ENCODE data around the gene PUSL1.
A peak's percentile ranks its signal among the peaks of the same experiment; 100 is the strongest.

PUSL1 gene

GRCh38 chr1:1273209-1273511, 35.2 kb upstream of the PUSL1 start:
- Histone ChIP-seq H3K9me3 (ENCODE audit: control insufficient read depth, low read length) (no peaks in the 10 kb centered on the region), H3K4me3 (ENCODE audit: low read depth, low read length) (peak overlapping the region; percentile 74), H3K27me3 (ENCODE audit: control insufficient read depth, insufficient read depth, low read length) (no peaks in the 10 kb centered on the region), H3K4me1 (peaks cover 3% of the 10 kb centered on the region), H3K36me3 (ENCODE audit: control insufficient read depth, insufficient read depth, low read length) (no peaks in the 10 kb centered on the region), H3K4me2 (ENCODE audit: low read length) (peak overlapping the region; percentile 82), H3K79me2 (peaks cover 24% of the 10 kb centered on the region), H3K9ac (no peak overlapping the region), H3K27ac (no peak overlapping the region), H2AFZ (no peak overlapping the region)
- TF ChIP-seq, protein P1, sequence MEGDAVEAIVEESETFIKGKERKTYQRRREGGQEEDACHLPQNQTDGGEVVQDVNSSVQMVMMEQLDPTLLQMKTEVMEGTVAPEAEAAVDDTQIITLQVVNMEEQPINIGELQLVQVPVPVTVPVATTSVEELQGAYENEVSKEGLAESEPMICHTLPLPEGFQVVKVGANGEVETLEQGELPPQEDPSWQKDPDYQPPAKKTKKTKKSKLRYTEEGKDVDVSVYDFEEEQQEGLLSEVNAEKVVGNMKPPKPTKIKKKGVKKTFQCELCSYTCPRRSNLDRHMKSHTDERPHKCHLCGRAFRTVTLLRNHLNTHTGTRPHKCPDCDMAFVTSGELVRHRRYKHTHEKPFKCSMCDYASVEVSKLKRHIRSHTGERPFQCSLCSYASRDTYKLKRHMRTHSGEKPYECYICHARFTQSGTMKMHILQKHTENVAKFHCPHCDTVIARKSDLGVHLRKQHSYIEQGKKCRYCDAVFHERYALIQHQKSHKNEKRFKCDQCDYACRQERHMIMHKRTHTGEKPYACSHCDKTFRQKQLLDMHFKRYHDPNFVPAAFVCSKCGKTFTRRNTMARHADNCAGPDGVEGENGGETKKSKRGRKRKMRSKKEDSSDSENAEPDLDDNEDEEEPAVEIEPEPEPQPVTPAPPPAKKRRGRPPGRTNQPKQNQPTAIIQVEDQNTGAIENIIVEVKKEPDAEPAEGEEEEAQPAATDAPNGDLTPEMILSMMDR (IDR thresholded peaks at IDR 0.05): no peak

GRCh38 chr1:1273512-1274298, 34.7 kb upstream of the PUSL1 start, which contains the start of gene UBE2J2:
TSS of gene UBE2J2 (minus strand) at chr1:1273854. CDS start at chr1:1267992, 5,862 bp downstream.
- Histone ChIP-seq H3K27ac (peak within 1 kb of the TSS; percentile 15), H2AFZ (peak within 1 kb of the TSS; percentile 87), H3K4me2 (ENCODE audit: low read length) (peak within 1 kb of the TSS; percentile 82), H3K9me3 (ENCODE audit: control insufficient read depth, low read length) (no peaks in the 10 kb centered on the region), H3K27me3 (ENCODE audit: control insufficient read depth, insufficient read depth, low read length) (no peaks in the 10 kb centered on the region), H3K4me1 (peaks cover 3% of the 10 kb centered on the region), H3K36me3 (ENCODE audit: control insufficient read depth, insufficient read depth, low read length) (no peaks in the 10 kb centered on the region), H3K4me3 (ENCODE audit: low read depth, low read length) (peak within 1 kb of the TSS; percentile 74), H3K79me2 (peaks cover 21% of the 10 kb centered on the region), H3K9ac (no peak within 1 kb of the TSS)
- TF ChIP-seq, protein P1 (IDR thresholded peaks at IDR 0.05): no peak

DNA sequence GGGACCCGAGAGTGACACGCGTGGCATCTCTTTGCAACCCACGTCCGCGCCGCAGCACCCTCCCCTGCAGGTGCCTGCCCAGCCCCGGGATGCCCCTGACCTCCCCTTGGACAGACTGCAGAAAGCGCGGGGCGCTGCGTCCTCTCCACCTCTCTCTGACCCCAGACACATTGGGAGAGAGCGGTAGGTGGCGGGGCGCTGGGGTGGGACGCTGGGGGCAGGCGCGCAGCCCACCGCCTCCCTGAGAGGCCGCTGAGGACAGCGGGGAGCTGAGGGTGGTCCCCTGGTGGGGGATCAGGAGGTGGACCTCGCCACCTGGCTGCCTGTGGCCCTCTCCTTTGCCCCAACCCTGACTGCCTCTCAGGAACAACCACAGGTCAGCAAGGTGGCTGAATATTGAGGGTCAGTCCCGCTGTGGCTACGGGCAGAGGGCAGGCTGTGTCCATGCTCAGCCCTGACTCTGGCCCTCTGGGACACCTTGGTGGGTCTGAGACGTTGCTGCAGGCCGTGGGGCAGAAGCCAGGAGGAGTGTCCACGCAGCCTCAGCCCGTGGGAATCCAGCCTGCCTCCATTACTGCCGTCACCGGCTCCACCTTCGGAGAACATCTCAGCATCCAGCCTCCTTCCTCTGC, 34.0 kb upstream of the PUSL1 start:
- peak overlapping the region; percentile 77 for H3K4me2 ChIP-seq (ENCODE audit: low read length)
- no peak overlapping the region for H3K9ac ChIP-seq
- TF ChIP-seq, protein P1 (IDR thresholded peaks at IDR 0.05): no peak
- peaks cover 3% of the 10 kb centered on the region for H3K4me1 ChIP-seq
- H3K79me2 ChIP-seq: peaks cover 21% of the 10 kb centered on the region
- no peaks in the 10 kb centered on the region for H3K27me3 ChIP-seq (ENCODE audit: control insufficient read depth, insufficient read depth, low read length)
- no peaks in the 10 kb centered on the region for H3K36me3 ChIP-seq (ENCODE audit: control insufficient read depth, insufficient read depth, low read length)
- peak overlapping the region; percentile 87 for H2AFZ ChIP-seq
- H3K27ac ChIP-seq: peak overlapping the region; percentile 15
- no peaks in the 10 kb centered on the region for H3K9me3 ChIP-seq (ENCODE audit: control insufficient read depth, low read length)
- H3K4me3 ChIP-seq (ENCODE audit: low read depth, low read length): peak overlapping the region; percentile 68

- Histone ChIP-seq H3K9me3 (ENCODE audit: control insufficient read depth, low read length) (no peaks in the 10 kb centered on the region), H3K36me3 (ENCODE audit: control insufficient read depth, insufficient read depth, low read length) (no peaks in the 10 kb centered on the region), H3K4me3 (ENCODE audit: low read depth, low read length) (peak overlapping the region; percentile 68), H3K27me3 (ENCODE audit: control insufficient read depth, insufficient read depth, low read length) (no peaks in the 10 kb centered on the region), H3K4me2 (ENCODE audit: low read length) (peak overlapping the region; percentile 77), H3K27ac (no peak overlapping the region), H3K9ac (no peak overlapping the region), H3K4me1 (peaks cover 3% of the 10 kb centered on the region), H3K79me2 (peaks cover 21% of the 10 kb centered on the region), H2AFZ (no peak overlapping the region)
- TF ChIP-seq, protein P1 (IDR thresholded peaks at IDR 0.05): no peak
Measured at GRCh38 chr1:1274931-1275431, 33.4 kb upstream of the PUSL1 start.

Data from parathyroid adenoma (tissue), 2 donors.